HepG2 (cell line): Measurements from ENCODE around the gene BTK. TPM values are rescaled to one million over a fixed set of nuclear protein-coding genes. Genes with fewer than 3 reads are reported as not detected.

ENCODE experiments used
- EED ChIP-seq: sonication (generic); formaldehyde crosslinking; IDR thresholded peaks from 2 replicates; pipeline ENCODE4 v1.5.0; 2020; ENCODE audit warnings: mild to moderate bottlenecking, missing genetic modification reagents
- HHEX ChIP-seq: IDR thresholded peaks from 2 replicates; pipeline ENCODE4 v1.6.1; 2016; ENCODE audit warnings: control low read depth
- ZNF121 ChIP-seq: sonication (generic); formaldehyde crosslinking; IDR thresholded peaks from 2 replicates; pipeline ENCODE4 v1.5.0; 2020; ENCODE audit warnings: mild to moderate bottlenecking, missing genetic modification reagents
- ZNF660 ChIP-seq: sonication (generic); formaldehyde crosslinking; IDR thresholded peaks from 2 replicates; pipeline ENCODE4 v1.5.1; 2020; ENCODE audit warnings: mild to moderate bottlenecking, low read depth, missing genetic modification reagents, borderline replicate concordance
- polyA plus RNA-seq, 8 experiments: library from polyadenylated mRNA; depleted of rRNA in 3 of 8; stranded (reverse) in 7 of 8; unstranded in 1 of 8; fragments of >200 nt; fragmentation: Illumina TruSeq in 4 of 8; extraction: Trizol in 4 of 8; gene quantifications; 2 replicates each; pipeline versions ENCODE4 v1.2.1 to v1.2.3, GENCODE V29; 2011 to 2016; ENCODE audit warnings: low read depth in 4 of 8, missing spikeins in 1 of 8, mixed read lengths in 1 of 8; ENCODE audit not compliant: insufficient read depth in 1 of 8
- total RNA-seq, 5 experiments: library from RNA; depleted of rRNA; stranded (reverse); fragments of >200 nt; fragmentation: Illumina TruSeq; extraction: Trizol; gene quantifications; 2 replicates each; pipeline ENCODE4 v1.2.3, GENCODE V29; 2016; ENCODE audit warnings: low read depth in 1 of 5
- TF ChIP-seq, protein P1 (sequence below), 2 experiments: fragments of 450-650 bp in 1 of 2; sonication (generic) in 1 of 2; formaldehyde crosslinking in 1 of 2; IDR thresholded peaks; 2 replicates each; pipeline versions ENCODE4 v1.6.1 to v1.8.0; 2016 to 2022; ENCODE audit warnings: antibody characterized with exemption in 1 of 2, mild to moderate bottlenecking in 1 of 2, missing genetic modification reagents in 1 of 2

BTK gene
- total and polyA plus RNA-seq, 2 of the 13 experiments (the other 11 are each of a cell fraction or from before 2014, with no cell fraction given), result not detected

DNA sequence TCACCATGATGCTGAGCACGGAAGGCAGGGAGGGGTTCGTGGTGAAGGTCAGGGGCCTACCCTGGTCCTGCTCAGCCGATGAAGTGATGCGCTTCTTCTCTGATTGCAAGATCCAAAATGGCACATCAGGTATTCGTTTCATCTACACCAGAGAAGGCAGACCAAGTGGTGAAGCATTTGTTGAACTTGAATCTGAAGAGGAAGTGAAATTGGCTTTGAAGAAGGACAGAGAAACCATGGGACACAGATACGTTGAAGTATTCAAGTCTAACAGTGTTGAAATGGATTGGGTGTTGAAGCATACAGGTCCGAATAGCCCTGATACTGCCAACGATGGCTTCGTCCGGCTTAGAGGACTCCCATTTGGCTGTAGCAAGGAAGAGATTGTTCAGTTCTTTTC, 26.0 kb upstream of the BTK start (continued):
- TF ChIP-seq, protein P1, sequence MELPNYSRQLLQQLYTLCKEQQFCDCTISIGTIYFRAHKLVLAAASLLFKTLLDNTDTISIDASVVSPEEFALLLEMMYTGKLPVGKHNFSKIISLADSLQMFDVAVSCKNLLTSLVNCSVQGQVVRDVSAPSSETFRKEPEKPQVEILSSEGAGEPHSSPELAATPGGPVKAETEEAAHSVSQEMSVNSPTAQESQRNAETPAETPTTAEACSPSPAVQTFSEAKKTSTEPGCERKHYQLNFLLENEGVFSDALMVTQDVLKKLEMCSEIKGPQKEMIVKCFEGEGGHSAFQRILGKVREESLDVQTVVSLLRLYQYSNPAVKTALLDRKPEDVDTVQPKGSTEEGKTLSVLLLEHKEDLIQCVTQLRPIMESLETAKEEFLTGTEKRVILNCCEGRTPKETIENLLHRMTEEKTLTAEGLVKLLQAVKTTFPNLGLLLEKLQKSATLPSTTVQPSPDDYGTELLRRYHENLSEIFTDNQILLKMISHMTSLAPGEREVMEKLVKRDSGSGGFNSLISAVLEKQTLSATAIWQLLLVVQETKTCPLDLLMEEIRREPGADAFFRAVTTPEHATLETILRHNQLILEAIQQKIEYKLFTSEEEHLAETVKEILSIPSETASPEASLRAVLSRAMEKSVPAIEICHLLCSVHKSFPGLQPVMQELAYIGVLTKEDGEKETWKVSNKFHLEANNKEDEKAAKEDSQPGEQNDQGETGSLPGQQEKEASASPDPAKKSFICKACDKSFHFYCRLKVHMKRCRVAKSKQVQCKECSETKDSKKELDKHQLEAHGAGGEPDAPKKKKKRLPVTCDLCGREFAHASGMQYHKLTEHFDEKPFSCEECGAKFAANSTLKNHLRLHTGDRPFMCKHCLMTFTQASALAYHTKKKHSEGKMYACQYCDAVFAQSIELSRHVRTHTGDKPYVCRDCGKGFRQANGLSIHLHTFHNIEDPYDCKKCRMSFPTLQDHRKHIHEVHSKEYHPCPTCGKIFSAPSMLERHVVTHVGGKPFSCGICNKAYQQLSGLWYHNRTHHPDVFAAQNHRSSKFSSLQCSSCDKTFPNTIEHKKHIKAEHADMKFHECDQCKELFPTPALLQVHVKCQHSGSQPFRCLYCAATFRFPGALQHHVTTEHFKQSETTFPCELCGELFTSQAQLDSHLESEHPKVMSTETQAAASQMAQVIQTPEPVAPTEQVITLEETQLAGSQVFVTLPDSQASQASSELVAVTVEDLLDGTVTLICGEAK (IDR thresholded peaks at IDR 0.05), result no peak
- TF ChIP-seq, protein P1 (CRISPR knock-in tag; IDR thresholded peaks at IDR 0.05), result no peak
- TF ChIP-seq ZNF121 (CRISPR knock-in tag), result no peak
- TF ChIP-seq ZNF660 (CRISPR knock-in tag), result no peak
- TF ChIP-seq EED (CRISPR knock-in tag), result no peak
- TF ChIP-seq HHEX (CRISPR knock-in tag), result no peak
- TF ChIP-seq, all 625 proteins: peak for 0
